HCT116 (cell line): ENCODE measurements around the gene IFNL3. TPM values are rescaled to one million over a fixed set of nuclear protein-coding genes. Genes with fewer than 3 reads are reported as not detected.
A peak's percentile ranks its signal among the peaks of the same experiment; 100 is the strongest.

Experiments used
- ATAC-seq: fragments of 200-7000 bp; cut with Tn5 transposase; 2 replicates; pipeline ENCODE4 v1.9.1; 2020; ENCODE audit warnings: mild to moderate bottlenecking, moderate library complexity
- BruUV-seq: library from RNA; stranded (reverse); fragments of 400-500 nt; replicated peaks from 2 replicates; lab custom pipeline; 2021; lab: Mats Ljungman, UMichigan
- CTCF ChIA-PET: fragments of 300-600 bp; sonication (Branson Sonifier 250); formaldehyde crosslinking; loops from one replicate; lab custom pipeline; 2021; ENCODE audit warnings: antibody characterized with exemption; lab: Charles Lee
- POLR2A ChIA-PET: fragments of 300-600, 350-600 bp; sonication (Branson Sonifier 250); formaldehyde crosslinking; loops from one replicate; lab custom pipeline; 2021; ENCODE audit warnings: antibody characterized with exemption; lab: Charles Lee
- RAD21 ChIA-PET, 2 experiments: fragments of 300-600 bp; sonication (Branson Sonifier 250); formaldehyde crosslinking; loops; one replicate each; lab custom pipeline; 2023; ENCODE audit warnings: low total read pairs in 2 of 2; ENCODE audit not compliant: uncharacterized antibody in 2 of 2, unreplicated experiment in 2 of 2, low non-redundant PET in 1 of 2; lab: Charles Lee
- DNase-seq: peaks from one replicate; pipeline ENCODE4 v3.0.0-alpha.2; 2010; ENCODE audit warnings: low read depth, low spot score
- H2AFZ ChIP-seq: fragments of 200-600 bp; shearing (Covaris generic), sonication (generic); 2 replicates; pipeline ENCODE4 v1.6.1; 2017; ENCODE audit warnings: low read depth, mixed run types, mixed read lengths, antibody characterized with exemption, low read length; ENCODE audit not compliant: poor library complexity, severe bottlenecking
- H3K27ac ChIP-seq: 2 replicates; pipeline ENCODE4 v1.5.1; 2012; ENCODE audit warnings: low read depth, low read length
- H3K27me3 ChIP-seq: fragments of 200-600 bp; sonication (generic); 2 replicates; pipeline ENCODE4 v1.6.1; 2016; ENCODE audit warnings: mixed run types, low read length, mixed read lengths; ENCODE audit not compliant: insufficient read depth
- H3K36me3 ChIP-seq, 2 experiments: fragments of 200-500 bp in 1 of 2; fragments of 200-600 bp in 1 of 2; sonication (Bioruptor generic) in 1 of 2; sonication (generic) in 1 of 2; 2 replicates each; pipeline versions ENCODE4 v1.5.1 to v1.6.1; 2014 to 2016; ENCODE audit warnings: low read length in 2 of 2, inconsistent platforms in 1 of 2, mixed read lengths in 1 of 2, mixed run types in 1 of 2; ENCODE audit not compliant: insufficient read depth in 2 of 2, control insufficient read depth in 1 of 2
- H3K4me1 ChIP-seq, 2 experiments: fragments of 200-600 bp in 1 of 2; sonication (generic) in 1 of 2; 2 replicates each; pipeline versions ENCODE4 v1.5.1 to v1.6.1; 2012 to 2017; ENCODE audit warnings: low read length in 2 of 2, inconsistent platforms in 1 of 2, mild to moderate bottlenecking in 1 of 2, mixed read lengths in 1 of 2, mixed run types in 1 of 2, moderate library complexity in 1 of 2; ENCODE audit not compliant: insufficient read depth in 2 of 2, control insufficient read depth in 1 of 2
- H3K4me2 ChIP-seq: fragments of 200-600 bp; sonication (generic); 2 replicates; pipeline ENCODE4 v1.6.1; 2017; ENCODE audit warnings: mixed run types, low read length, mixed read lengths
- H3K4me3 ChIP-seq, 2 experiments: fragments of 200-600 bp in 1 of 2; sonication (generic) in 1 of 2; replicated peaks in 1 of 2; 2 replicates each; pipeline ENCODE4 v1.5.1; 2011 to 2016; ENCODE audit warnings: low read length in 2 of 2, control low read depth in 1 of 2, low read depth in 1 of 2, mild to moderate bottlenecking in 1 of 2, mixed read lengths in 1 of 2, mixed run types in 1 of 2
- H3K79me2 ChIP-seq: fragments of 200-600 bp; sonication (generic); 2 replicates; pipeline ENCODE4 v1.6.1; 2017; ENCODE audit warnings: mild to moderate bottlenecking, mixed run types, low read length, moderate library complexity, mixed read lengths; ENCODE audit not compliant: insufficient read depth
- H3K9ac ChIP-seq: fragments of 200-600 bp; sonication (generic); 2 replicates; pipeline ENCODE4 v1.6.1; 2016; ENCODE audit warnings: low read length, mixed read lengths
- H3K9me2 ChIP-seq: fragments of 200-600 bp; sonication (generic), shearing (Covaris generic); 2 replicates; pipeline ENCODE4 v1.6.1; 2017; ENCODE audit warnings: mixed run types, mild to moderate bottlenecking, moderate library complexity; ENCODE audit not compliant: insufficient read depth
- H3K9me3 ChIP-seq, 2 experiments: fragments of 200-500 bp in 1 of 2; fragments of 200-600 bp in 1 of 2; sonication (Bioruptor generic) in 1 of 2; sonication (generic) in 1 of 2; 2 replicates each; pipeline ENCODE4 v1.6.1; 2014 to 2017; ENCODE audit warnings: low read length in 2 of 2, mixed read lengths in 2 of 2, inconsistent platforms in 1 of 2, low read depth in 1 of 2, mild to moderate bottlenecking in 1 of 2, mixed run types in 1 of 2, moderate library complexity in 1 of 2; ENCODE audit not compliant: control insufficient read depth in 1 of 2, insufficient read depth in 1 of 2
- H4K20me1 ChIP-seq: fragments of 200-600 bp; sonication (generic), shearing (Covaris generic); 2 replicates; pipeline ENCODE4 v1.6.1; 2017; ENCODE audit warnings: mixed run types, mild to moderate bottlenecking, moderate library complexity; ENCODE audit not compliant: insufficient read depth
- intact Hi-C: fragments of 100-400 bp; cut with micrococcal nuclease; formaldehyde crosslinking; loops from 2 replicates; pipeline ENCODE4 v1.10.0; 2022
- total RNA-seq: library from RNA; stranded (reverse); gene quantifications from one replicate; pipeline ENCODE4 v1.2.1, GENCODE V29; 2021; ENCODE audit not compliant: unreplicated experiment
- TF ChIP-seq, protein P1 (sequence below): IDR thresholded peaks from 2 replicates; pipeline ENCODE4 v1.6.1; 2012; ENCODE audit warnings: low read depth

IFNL3 gene
- total RNA-seq, 1 experiment from 2014 or later: not detected

DNA sequence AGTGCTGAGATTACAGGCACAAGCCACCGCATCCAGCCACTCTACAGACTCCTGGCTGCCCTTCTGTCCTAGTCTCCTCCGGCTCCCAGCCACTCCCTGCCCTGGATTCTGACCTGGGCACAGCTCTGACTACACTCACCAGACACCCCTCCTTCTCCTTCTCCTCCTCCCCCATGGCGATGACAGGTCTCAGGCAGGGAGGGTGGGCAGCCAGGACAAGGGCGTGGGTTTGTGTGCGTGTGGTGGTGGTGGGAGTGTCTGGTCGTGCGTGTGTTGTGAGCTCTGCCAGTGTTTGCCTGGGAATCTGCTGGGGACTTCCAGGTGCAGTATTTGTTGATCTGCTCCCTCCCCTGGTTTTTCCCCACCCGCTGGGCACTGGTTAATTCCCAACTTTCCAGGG lies 51.0 kb downstream of the IFNL3 start:
- intact Hi-C loops: no loop called here
- no TSS peak for BruUV-seq
- H3K36me3 ChIP-seq: no peaks in the 10 kb centered on the region
- ATAC-seq (no peak), DNase-seq (no peak)
- no peaks in the 10 kb centered on the region for H3K27me3 ChIP-seq
- TF ChIP-seq, protein P1, sequence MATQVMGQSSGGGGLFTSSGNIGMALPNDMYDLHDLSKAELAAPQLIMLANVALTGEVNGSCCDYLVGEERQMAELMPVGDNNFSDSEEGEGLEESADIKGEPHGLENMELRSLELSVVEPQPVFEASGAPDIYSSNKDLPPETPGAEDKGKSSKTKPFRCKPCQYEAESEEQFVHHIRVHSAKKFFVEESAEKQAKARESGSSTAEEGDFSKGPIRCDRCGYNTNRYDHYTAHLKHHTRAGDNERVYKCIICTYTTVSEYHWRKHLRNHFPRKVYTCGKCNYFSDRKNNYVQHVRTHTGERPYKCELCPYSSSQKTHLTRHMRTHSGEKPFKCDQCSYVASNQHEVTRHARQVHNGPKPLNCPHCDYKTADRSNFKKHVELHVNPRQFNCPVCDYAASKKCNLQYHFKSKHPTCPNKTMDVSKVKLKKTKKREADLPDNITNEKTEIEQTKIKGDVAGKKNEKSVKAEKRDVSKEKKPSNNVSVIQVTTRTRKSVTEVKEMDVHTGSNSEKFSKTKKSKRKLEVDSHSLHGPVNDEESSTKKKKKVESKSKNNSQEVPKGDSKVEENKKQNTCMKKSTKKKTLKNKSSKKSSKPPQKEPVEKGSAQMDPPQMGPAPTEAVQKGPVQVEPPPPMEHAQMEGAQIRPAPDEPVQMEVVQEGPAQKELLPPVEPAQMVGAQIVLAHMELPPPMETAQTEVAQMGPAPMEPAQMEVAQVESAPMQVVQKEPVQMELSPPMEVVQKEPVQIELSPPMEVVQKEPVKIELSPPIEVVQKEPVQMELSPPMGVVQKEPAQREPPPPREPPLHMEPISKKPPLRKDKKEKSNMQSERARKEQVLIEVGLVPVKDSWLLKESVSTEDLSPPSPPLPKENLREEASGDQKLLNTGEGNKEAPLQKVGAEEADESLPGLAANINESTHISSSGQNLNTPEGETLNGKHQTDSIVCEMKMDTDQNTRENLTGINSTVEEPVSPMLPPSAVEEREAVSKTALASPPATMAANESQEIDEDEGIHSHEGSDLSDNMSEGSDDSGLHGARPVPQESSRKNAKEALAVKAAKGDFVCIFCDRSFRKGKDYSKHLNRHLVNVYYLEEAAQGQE: no peak
- no peaks in the 10 kb centered on the region for H3K9me2 ChIP-seq
- no peaks in the 10 kb centered on the region for H3K79me2 ChIP-seq
- ChIA-PET RAD21 (no interaction called here), CTCF (no interaction called here), POLR2A (no interaction called here)
- peaks cover 0 to 27% of the 10 kb centered on the region in 2 experiments; a peak in 2 of 4 replicates for H3K4me1 ChIP-seq
- H4K20me1 ChIP-seq: no peaks in the 10 kb centered on the region
- H3K4me2 ChIP-seq: peak overlapping the region; percentile 17; the same call in 1 of the 2 replicates
- H3K27ac ChIP-seq: no peak overlapping the region
- no peak overlapping the region for H3K4me3 ChIP-seq
- no peak overlapping the region for H3K9ac ChIP-seq
- no peak overlapping the region for H2AFZ ChIP-seq
- no peaks in the 10 kb centered on the region for H3K9me3 ChIP-seq

Other genes with a start within 250 kb of the IFNL3 start
- gene FBXO27, start 212.5 kb downstream of the IFNL3 start, total RNA-seq: 16.4 TPM
- gene ACP7, start 160.6 kb downstream of the IFNL3 start, total RNA-seq: 4.7 TPM
- gene PAK4, start 119.2 kb downstream of the IFNL3 start, total RNA-seq: 90.1 TPM
- 0.12 TPM for gene NCCRP1, start 48.0 kb downstream of the IFNL3 start, total RNA-seq
- gene SYCN, start 40.7 kb downstream of the IFNL3 start, total RNA-seq: not detected
- not detected for gene IFNL4, start 3.9 kb upstream of the IFNL3 start, total RNA-seq
- gene IFNL2, start 23.4 kb upstream of the IFNL3 start, total RNA-seq: not detected
- not detected for gene IFNL1, start 51.4 kb upstream of the IFNL3 start, total RNA-seq
- gene LRFN1, start 75.9 kb upstream of the IFNL3 start, total RNA-seq: 13.8 TPM
- 0.61 TPM for gene GMFG, start 91.0 kb upstream of the IFNL3 start, total RNA-seq
- 127 TPM for gene SAMD4B, start 97.4 kb upstream of the IFNL3 start, total RNA-seq
- gene PAF1, start 146.1 kb upstream of the IFNL3 start, total RNA-seq: 53.5 TPM
- gene MED29, start 146.4 kb upstream of the IFNL3 start, total RNA-seq: 32.0 TPM
- gene ZFP36, start 161.8 kb upstream of the IFNL3 start, total RNA-seq: 131 TPM
- gene PLEKHG2, start 167.7 kb upstream of the IFNL3 start, total RNA-seq: 29.0 TPM
- gene RPS16, start 190.9 kb upstream of the IFNL3 start, total RNA-seq: 3,365 TPM
- 120 TPM for gene SUPT5H, start 200.6 kb upstream of the IFNL3 start, total RNA-seq
- 111 TPM for gene TIMM50, start 235.8 kb upstream of the IFNL3 start, total RNA-seq